Muscle layer of colon (tissue), 2 donors: ENCODE results near the gene PLEK.
"Not testable (repeated sequence)": the region's sequence is repeated elsewhere in the genome, so short reads cannot be mapped to it uniquely, and the experiment has no call there.

Experiments
- H3K27ac ChIP-seq: one replicate; pipeline ENCODE4 v1.7.0; 2013; ENCODE audit warnings: low read depth, mild to moderate bottlenecking, low read length, moderate library complexity
- H3K27me3 ChIP-seq, 2 donors: one replicate each; pipeline ENCODE4 v1.7.0; 2013; ENCODE audit warnings: low read length in 2 of 2, mild to moderate bottlenecking in 2 of 2; ENCODE audit not compliant: insufficient read depth in 2 of 2, control insufficient read depth in 1 of 2
- H3K36me3 ChIP-seq: one replicate; pipeline ENCODE4 v1.7.0; 2013; ENCODE audit warnings: mild to moderate bottlenecking, low read length; ENCODE audit not compliant: insufficient read depth
- H3K4me1 ChIP-seq: one replicate; pipeline ENCODE4 v1.7.0; 2013; ENCODE audit warnings: mild to moderate bottlenecking, low read length; ENCODE audit not compliant: insufficient read depth
- H3K4me3 ChIP-seq, 2 donors: one replicate each; pipeline ENCODE4 v1.7.0; 2013; ENCODE audit warnings: low read length in 2 of 2, low read depth in 1 of 2, mild to moderate bottlenecking in 1 of 2, moderate library complexity in 1 of 2
- H3K9ac ChIP-seq: one replicate; pipeline ENCODE4 v1.7.0; 2013; ENCODE audit warnings: low read length
- H3K9me3 ChIP-seq: one replicate; pipeline ENCODE4 v1.7.0; 2013; ENCODE audit warnings: mild to moderate bottlenecking, low read length
- donor health status: abdominal sarcoma.
- donor health status: Adenocarcinoma of cecum.

The PLEK gene

GRCh38 chr2:68387408-68388350 is 22.6 kb downstream of the PLEK start:
- H3K4me3 ChIP-seq: no peak overlapping the region
- H3K27ac ChIP-seq: no peak overlapping the region
- peaks cover 7% of the 10 kb centered on the region for H3K4me1 ChIP-seq
- no peaks in the 10 kb centered on the region for H3K9me3 ChIP-seq
- H3K9ac ChIP-seq: no peak overlapping the region
- H3K27me3 ChIP-seq: no peaks in the 10 kb centered on the region
- H3K36me3 ChIP-seq: no peaks in the 10 kb centered on the region

GRCh38 chr2:68388358-68388757 is 23.3 kb downstream of the PLEK start:
- H3K27ac ChIP-seq: no peak overlapping the region
- no peak overlapping the region for H3K9ac ChIP-seq
- H3K4me1 ChIP-seq: peaks cover 7% of the 10 kb centered on the region
- H3K4me3 ChIP-seq: no peak overlapping the region
- no peaks in the 10 kb centered on the region for H3K27me3 ChIP-seq
- no peaks in the 10 kb centered on the region for H3K36me3 ChIP-seq
- H3K9me3 ChIP-seq: no peaks in the 10 kb centered on the region

- no peaks in the 10 kb centered on the region for H3K27me3 ChIP-seq
- no peak overlapping the region for H3K27ac ChIP-seq
- H3K9me3 ChIP-seq: no peaks in the 10 kb centered on the region
- H3K36me3 ChIP-seq: no peaks in the 10 kb centered on the region
- peaks cover 7% of the 10 kb centered on the region for H3K4me1 ChIP-seq
- H3K4me3 ChIP-seq: no peak overlapping the region
- H3K9ac ChIP-seq: no peak overlapping the region
Measured at GRCh38 chr2:68388772-68389171, 23.7 kb downstream of the PLEK start.

DNA sequence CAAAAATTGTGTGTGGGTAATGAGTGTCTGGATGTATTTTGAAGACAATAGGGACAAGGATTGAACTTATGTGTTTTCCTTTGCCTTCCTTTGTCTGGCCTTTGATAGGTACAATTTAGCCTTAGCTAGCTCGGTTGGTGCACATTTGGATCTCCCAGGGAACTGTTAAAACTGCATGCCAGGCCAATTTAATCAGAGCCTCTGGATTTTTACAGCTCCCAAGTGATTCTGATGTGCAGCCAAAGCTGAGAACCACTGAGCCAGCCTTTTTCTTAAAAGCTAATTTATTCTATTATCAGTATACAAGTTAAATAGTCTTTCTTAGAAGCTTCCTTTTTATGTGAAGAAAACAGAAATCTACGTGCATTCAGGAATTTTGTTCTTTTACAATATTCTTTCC is 25.0 kb downstream of the PLEK start:
- Histone ChIP-seq H3K9ac (no peak overlapping the region), H3K4me3 (no peak overlapping the region), H3K9me3 (no peaks in the 10 kb centered on the region)

GRCh38 chr2:68390586-68390985 is 25.5 kb downstream of the PLEK start:
- Histone ChIP-seq H3K9ac (no peak overlapping the region), H3K4me3 (no peak overlapping the region), H3K9me3 (no peaks in the 10 kb centered on the region), H3K27ac (no peak overlapping the region), H3K36me3 (no peaks in the 10 kb centered on the region), H3K4me1 (peaks cover 7% of the 10 kb centered on the region), H3K27me3 (no peaks in the 10 kb centered on the region)

More for the DNA sequence above, 25.0 kb downstream of the PLEK start:
- Histone ChIP-seq H3K4me1 (peaks cover 7% of the 10 kb centered on the region), H3K27ac (no peak overlapping the region), H3K36me3 (no peaks in the 10 kb centered on the region), H3K27me3 (no peaks in the 10 kb centered on the region)

GRCh38 chr2:68391099-68391498 is 26.0 kb downstream of the PLEK start:
- no peaks in the 10 kb centered on the region for H3K27me3 ChIP-seq
- H3K4me1 ChIP-seq: peaks cover 7% of the 10 kb centered on the region
- H3K36me3 ChIP-seq: no peaks in the 10 kb centered on the region
- H3K9ac ChIP-seq: no peak overlapping the region
- no peak overlapping the region for H3K27ac ChIP-seq
- no peaks in the 10 kb centered on the region for H3K9me3 ChIP-seq
- H3K4me3 ChIP-seq: no peak overlapping the region

DNA sequence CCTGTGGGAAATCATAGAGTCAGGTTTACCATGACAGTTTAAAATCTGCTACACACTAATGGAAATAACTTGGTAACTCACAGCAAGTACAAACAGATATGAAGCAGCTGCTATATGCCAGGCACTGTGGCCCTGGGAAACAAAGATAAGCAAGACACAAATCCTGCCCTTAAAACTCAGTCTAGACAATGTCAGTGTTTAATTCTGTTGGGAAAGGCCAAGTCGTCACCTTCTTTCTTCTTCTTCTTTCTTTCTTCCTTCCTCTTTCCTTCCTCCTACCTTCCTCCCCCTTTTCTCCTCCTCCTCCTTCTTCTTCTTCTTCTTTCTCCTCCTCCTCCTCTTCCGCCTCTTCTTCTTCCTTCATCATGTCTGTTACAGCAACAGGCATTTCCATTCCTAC is 26.8 kb downstream of the PLEK start:
- no peak overlapping the region for H3K9ac ChIP-seq
- H3K27ac ChIP-seq: no peak overlapping the region
- H3K4me1 ChIP-seq: peaks cover 7% of the 10 kb centered on the region
- H3K36me3 ChIP-seq: no peaks in the 10 kb centered on the region
- H3K27me3 ChIP-seq: no peaks in the 10 kb centered on the region
- H3K9me3 ChIP-seq: no peaks in the 10 kb centered on the region
- H3K4me3 ChIP-seq: no peak overlapping the region

GRCh38 chr2:68396093-68396492 is 31.0 kb downstream of the PLEK start:
- no peaks in the 10 kb centered on the region for H3K36me3 ChIP-seq
- no peak overlapping the region for H3K9ac ChIP-seq
- H3K9me3 ChIP-seq: no peaks in the 10 kb centered on the region
- no peaks in the 10 kb centered on the region for H3K27me3 ChIP-seq
- H3K4me3 ChIP-seq: no peak overlapping the region
- no peak overlapping the region for H3K27ac ChIP-seq
- H3K4me1 ChIP-seq: peaks cover 2% of the 10 kb centered on the region

- not testable (repeated sequence) for H3K4me3 ChIP-seq, H3K9ac ChIP-seq, H3K9me3 ChIP-seq, H3K27me3 ChIP-seq, H3K36me3 ChIP-seq, H3K4me1 ChIP-seq, H3K27ac ChIP-seq
Measured at GRCh38 chr2:68397704-68398263, 32.7 kb downstream of the PLEK start.

DNA sequence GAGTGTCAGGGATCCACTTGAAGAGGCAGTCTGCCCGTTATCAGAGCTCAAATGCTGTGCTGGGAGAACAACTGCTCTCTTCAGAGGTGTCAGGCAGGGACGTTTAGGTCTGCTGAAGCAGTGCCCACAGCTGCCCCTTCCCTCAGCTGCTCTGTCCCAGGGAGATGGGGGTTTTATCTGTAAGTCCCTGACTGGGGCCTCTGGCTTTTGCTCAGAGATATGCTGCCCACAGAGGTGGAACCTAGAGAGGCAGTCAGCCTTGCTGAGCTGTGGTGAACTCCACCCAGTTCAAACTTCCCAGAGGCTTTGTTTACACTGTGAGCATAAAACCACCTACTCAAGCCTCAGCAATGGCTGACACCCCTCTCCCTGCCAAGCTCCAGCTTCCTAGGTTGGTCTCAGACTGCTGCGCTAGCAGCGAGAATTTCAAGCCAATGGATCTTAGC is 38.1 kb downstream of the PLEK start:
- Histone ChIP-seq H3K27ac (no peak overlapping the region), H3K4me1 (no peaks in the 10 kb centered on the region), H3K9ac (no peak overlapping the region), H3K36me3 (no peaks in the 10 kb centered on the region), H3K9me3 (no peaks in the 10 kb centered on the region), H3K4me3 (no peak overlapping the region), H3K27me3 (no peaks in the 10 kb centered on the region)

DNA sequence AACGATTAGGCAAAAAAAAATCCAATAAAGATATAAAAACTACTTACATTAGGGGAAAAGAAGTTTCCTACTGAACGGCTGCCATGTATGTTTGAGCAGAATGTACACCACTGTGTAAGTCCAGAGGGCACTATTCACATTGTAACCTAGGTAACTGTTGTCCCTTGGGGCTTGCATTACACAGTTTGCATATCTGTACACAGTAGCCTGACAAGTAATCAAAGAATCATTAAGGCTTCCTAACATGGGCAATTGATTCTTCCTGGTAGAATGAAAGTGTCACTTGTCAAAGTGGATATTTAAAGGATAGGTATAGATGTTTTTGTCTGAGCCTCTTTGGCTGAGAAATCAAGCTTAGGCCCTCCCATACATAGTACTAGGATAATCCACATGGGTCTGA is 39.1 kb downstream of the PLEK start:
- Histone ChIP-seq H3K4me1 (no peaks in the 10 kb centered on the region), H3K9me3 (no peaks in the 10 kb centered on the region), H3K27ac (no peak overlapping the region), H3K27me3 (no peaks in the 10 kb centered on the region), H3K4me3 (no peak overlapping the region), H3K36me3 (no peaks in the 10 kb centered on the region), H3K9ac (no peak overlapping the region)
